Measurements from ENCODE around the gene GRIK3. TPM values are rescaled to one million over a fixed set of nuclear protein-coding genes. Genes with fewer than 3 reads are reported as not detected.

The GRIK3 gene
- total and polyA plus RNA-seq, 4 donors, result 0.03 to 0.08 (median 0.05) TPM; not detected in 1

- no peak for TF ChIP-seq SP1 (IDR thresholded peaks at IDR 0.05)
- no peak for TF ChIP-seq ZBTB33 (IDR thresholded peaks at IDR 0.05)
- no peak for TF ChIP-seq RXRA (IDR thresholded peaks at IDR 0.05)
- TF ChIP-seq RAD21 (IDR thresholded peaks at IDR 0.05), result no peak
- no peak for TF ChIP-seq FOXA1 (IDR thresholded peaks at IDR 0.05)
- no peak for TF ChIP-seq TAF1 (conservative IDR thresholded peaks at IDR 0.05)
- TF ChIP-seq NR2F2 (IDR thresholded peaks at IDR 0.05), result no peak
Measured at GRCh38 chr1:37031429-37031828, 2.9 kb downstream of the GRIK3 start (continued).

GRCh38 chr1:37028981-37029617, 5.2 kb downstream of the GRIK3 start:
- WGBS, result 38% methylated on average over 12 of the region's 12 CpGs
- H3K4me3 ChIP-seq (ENCODE audit: low read depth in 1 of 3, low read length in 3 of 3), result no peak overlapping the region
- peaks cover 0 to 5% (median under 1%) of the 10 kb centered on the region in 4 donors for H3K4me1 ChIP-seq (ENCODE audit: control insufficient read depth in 4 of 4, insufficient read depth in 4 of 4, low read length in 3 of 4)
- H3K27ac ChIP-seq (ENCODE audit: low read depth in 1 of 2, low read length in 2 of 2), result no peak overlapping the region
- no peaks in the 10 kb centered on the region for H3K9me3 ChIP-seq (ENCODE audit: control insufficient read depth in 4 of 4, low read length in 3 of 4)
- no peak for DNase-seq (ENCODE audit: low spot score)
- TF ChIP-seq HNF4G (IDR thresholded peaks at IDR 0.05), result no peak
- TF ChIP-seq GABPA (IDR thresholded peaks at IDR 0.05 in 1 of 2, conservative IDR thresholded peaks at IDR 0.05 in 1 of 2), result no peak
- no peak for TF ChIP-seq REST (IDR thresholded peaks at IDR 0.05)
- TF ChIP-seq FOXA1 (IDR thresholded peaks at IDR 0.05), result no peak
- no peak for TF ChIP-seq ZBTB33 (IDR thresholded peaks at IDR 0.05)
- no peak for TF ChIP-seq JUND (IDR thresholded peaks at IDR 0.05)
- TF ChIP-seq EGR1 (IDR thresholded peaks at IDR 0.05; ENCODE audit: low read depth in 2 of 2), result no peak
- TF ChIP-seq MAX (IDR thresholded peaks at IDR 0.05), result no peak
- no peak for TF ChIP-seq HNF4A (conservative IDR thresholded peaks at IDR 0.05)
- no peak for TF ChIP-seq FOXA2 (IDR thresholded peaks at IDR 0.05)
- TF ChIP-seq NR2F2 (IDR thresholded peaks at IDR 0.05), result no peak
- no peak overlapping the region for H3K9ac ChIP-seq (ENCODE audit: low read depth in 1 of 2, low read length in 2 of 2)
- H3K36me3 ChIP-seq (ENCODE audit: control insufficient read depth in 4 of 4, insufficient read depth in 3 of 4, low read depth in 1 of 4, low read length in 3 of 4), result no peaks in the 10 kb centered on the region
- peaks cover 2 to 19% (median 8%) of the 10 kb centered on the region in 4 donors for H3K27me3 ChIP-seq (ENCODE audit: control insufficient read depth in 4 of 4, insufficient read depth in 4 of 4, low read length in 3 of 4)

Measured in liver (tissue), 9 donors.